ENCODE measurements around the gene NPY4R2.
"Not testable (repeated sequence)": the region's sequence is repeated elsewhere in the genome, so short reads cannot be mapped to it uniquely, and the experiment has no call there.

NPY4R2 gene

DNA sequence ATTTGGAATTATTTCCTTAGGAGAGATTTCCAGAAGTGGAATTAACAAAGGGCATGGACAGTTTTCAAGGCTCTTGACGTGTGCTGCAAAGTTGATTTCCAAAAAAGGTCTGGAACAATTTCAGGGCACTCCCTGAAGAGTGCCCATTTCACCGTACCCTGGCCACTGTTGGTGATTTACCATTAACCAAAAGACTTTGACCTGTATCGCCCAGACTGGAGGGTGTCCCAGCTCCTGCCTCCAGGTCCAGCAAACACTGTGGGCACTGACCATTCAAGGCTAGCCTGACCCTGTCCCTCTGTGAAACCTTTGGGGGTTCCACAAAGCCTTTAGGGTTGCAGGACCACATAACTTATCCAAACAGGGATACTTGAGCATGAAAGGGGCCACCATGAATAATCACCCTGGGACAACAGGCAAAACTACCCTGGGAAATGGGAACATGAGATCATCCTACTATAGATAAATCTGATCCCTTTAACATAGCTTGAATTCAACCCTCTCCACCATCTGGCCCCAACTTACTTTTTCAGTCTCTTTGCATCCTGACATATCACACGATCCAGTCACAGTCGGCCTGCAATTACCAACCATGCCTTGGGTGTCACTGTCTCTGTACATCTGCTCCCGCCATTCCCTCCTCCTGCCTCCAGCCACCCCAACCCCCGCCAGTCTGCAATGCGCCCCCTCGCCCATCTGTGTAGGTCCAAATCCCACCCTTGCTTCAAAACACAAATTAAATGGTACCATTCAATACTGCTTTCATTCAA, 8.9 kb downstream of the NPY4R2 start:
- in situ Hi-C loops (cut with HindIII; ENCODE audit: low pct_ligation_motif_present, low pct_unique_long_range_greater_than_20kb, low sequenced_read_pairs); DNase-seq: not testable (repeated sequence)

DNA sequence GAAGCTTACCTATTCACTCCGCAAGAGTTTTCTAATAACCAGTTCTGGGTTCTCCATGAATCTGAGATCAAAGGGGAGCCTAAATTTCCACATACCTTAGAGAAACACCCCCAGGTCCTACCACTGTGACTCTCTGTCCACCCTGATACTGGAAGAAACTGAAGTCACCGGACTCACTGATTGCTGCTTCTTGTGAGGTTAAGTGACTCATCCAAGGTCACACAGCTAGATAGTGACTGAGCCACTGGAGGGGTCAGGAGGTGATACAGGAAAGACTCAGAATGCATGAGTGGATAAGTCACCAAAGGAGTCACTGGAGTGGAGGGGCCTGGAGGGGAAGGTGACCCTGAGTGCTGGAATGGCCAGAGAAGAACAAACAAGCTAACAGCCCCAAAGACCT, 9.8 kb downstream of the NPY4R2 start:
- in situ Hi-C loops (cut with HindIII; ENCODE audit: low pct_ligation_motif_present, low pct_unique_long_range_greater_than_20kb, low sequenced_read_pairs); DNase-seq: not testable (repeated sequence)

DNA sequence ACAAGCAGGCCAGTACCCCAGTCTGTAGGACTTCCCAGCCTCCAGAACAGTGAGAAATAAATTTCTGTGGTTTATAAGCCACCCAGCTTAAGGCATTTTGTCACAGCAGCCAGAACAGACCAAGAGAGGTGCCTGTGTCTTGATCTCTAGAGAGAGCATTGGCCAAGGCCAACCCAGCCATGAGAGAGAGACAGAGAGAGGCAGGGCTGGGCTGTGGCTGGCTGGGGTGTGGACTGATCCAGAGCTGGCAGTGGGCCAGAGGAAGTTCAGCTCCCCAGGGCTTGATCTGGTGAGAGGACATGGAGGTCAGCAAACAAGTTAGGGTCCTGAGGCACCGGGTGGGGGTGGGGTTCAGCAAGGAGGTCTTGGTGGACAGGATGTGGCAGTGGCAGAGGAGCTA, 14.4 kb downstream of the NPY4R2 start:
- in situ Hi-C loops (cut with HindIII; ENCODE audit: low pct_ligation_motif_present, low pct_unique_long_range_greater_than_20kb, low sequenced_read_pairs); DNase-seq: not testable (repeated sequence)

DNA sequence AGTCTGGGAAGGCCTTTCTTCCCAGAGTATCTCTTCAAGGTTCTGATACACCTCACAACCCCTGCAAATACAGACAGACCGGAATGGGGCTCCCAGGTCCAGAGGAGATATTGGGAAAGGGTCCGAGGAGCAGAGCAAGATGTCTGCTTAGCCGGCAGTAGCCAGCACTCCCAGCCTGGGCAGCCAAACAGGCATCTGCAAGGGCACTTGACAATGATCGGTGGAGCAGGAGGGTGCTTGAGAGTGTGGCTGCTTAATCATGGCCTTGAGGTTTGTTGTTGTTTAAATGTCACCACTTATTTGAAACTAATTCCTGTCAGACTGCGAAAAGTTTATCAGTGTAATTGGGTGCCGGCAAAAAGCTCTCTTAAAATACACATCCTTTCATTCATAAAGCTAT, 15.0 kb downstream of the NPY4R2 start:
- in situ Hi-C loops (cut with HindIII; ENCODE audit: low pct_ligation_motif_present, low pct_unique_long_range_greater_than_20kb, low sequenced_read_pairs): not testable (repeated sequence)

DNA sequence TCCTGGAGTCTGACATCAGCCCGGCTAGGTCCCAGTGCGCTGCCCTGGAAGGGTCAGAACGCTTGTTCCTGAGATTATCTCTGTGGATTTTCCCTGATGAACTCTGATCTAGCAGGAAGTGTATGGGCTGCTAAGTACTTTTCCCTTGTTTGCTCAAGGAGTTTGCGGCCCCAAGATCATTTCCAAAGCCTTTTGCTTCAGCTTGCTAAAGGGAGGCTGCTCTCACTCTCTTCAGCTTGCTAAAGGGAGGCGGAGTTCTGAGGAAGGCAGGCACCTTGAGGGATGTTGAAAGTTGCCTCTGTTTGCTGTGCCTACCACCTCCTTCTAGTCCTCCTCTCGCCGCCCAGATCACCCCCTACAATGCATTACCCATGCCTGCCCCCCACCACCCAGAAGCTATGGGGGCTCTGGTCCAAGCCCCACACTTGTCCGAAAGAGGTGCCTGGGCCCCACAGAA, 18.3 kb downstream of the NPY4R2 start:
- DNase-seq: not testable (repeated sequence)

More for the DNA sequence above, 15.0 kb downstream of the NPY4R2 start:
- not testable (repeated sequence) for DNase-seq

DNA sequence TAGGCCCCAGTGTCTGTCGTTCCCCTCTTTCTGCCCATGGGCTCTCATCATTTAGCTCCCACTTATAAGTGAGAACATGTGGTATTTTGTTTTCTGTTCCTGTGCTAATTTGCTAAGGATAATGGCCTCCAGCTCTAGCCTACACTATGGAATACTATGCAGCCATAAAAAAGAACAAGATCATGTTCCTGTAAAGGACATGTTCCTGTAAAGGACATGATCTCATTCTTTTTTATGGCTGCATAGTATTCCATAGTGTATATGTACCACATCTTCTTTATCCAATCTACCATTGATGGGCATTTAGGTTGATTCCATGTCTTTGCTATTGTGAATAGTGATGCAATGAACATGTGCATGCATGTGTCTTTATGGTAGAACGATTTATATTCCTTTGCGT, 19.2 kb downstream of the NPY4R2 start:
- not testable (repeated sequence) for DNase-seq

More for the DNA sequence above, 18.3 kb downstream of the NPY4R2 start:
- in situ Hi-C loops (cut with HindIII; ENCODE audit: low pct_ligation_motif_present, low pct_unique_long_range_greater_than_20kb, low sequenced_read_pairs): not testable (repeated sequence)

DNA sequence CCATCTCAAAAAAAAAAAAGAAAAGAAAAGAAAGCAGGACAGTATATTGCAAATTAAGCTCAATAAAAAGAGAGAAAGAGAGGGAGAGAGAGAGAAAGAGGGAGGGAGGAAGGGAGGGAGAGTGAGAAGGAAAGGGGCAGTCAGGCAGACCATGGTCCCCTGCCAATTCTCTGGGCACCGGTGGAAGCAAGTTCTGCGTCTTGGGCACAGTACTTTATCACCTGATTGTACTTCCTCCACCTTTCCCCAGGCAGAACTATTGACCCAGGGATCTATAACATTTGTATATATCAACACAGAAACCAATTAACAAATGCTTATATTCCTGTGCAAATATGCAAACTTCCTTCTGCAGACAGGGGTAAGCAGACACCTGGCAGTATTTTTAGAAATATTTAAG, 22.4 kb downstream of the NPY4R2 start:
- DNase-seq; in situ Hi-C loops (cut with HindIII; ENCODE audit: low pct_ligation_motif_present, low pct_unique_long_range_greater_than_20kb, low sequenced_read_pairs): not testable (repeated sequence)

More for the DNA sequence above, 19.2 kb downstream of the NPY4R2 start:
- in situ Hi-C loops (cut with HindIII; ENCODE audit: low pct_ligation_motif_present, low pct_unique_long_range_greater_than_20kb, low sequenced_read_pairs): not testable (repeated sequence)

DNA sequence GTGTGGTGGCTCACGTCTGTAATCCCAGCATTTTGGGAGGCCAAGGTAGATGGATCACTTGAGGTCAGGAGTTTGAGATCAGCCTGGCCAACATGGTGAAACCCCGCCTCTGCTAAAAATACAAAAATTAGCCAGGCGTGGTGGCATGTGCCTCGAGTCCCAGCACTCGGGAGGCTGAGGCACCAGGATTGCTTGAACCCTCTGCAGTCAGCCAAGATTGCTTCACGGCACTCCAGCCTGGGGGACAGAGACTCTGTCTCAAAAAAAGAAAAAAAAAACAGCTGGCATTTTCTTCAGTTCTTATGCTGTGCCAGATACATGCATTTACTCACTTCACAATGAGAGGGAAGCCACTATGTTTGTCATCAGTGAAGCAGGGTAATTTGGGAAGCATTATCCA, 22.9 kb downstream of the NPY4R2 start:
- in situ Hi-C loops (cut with HindIII; ENCODE audit: low pct_ligation_motif_present, low pct_unique_long_range_greater_than_20kb, low sequenced_read_pairs); DNase-seq: not testable (repeated sequence)

DNA sequence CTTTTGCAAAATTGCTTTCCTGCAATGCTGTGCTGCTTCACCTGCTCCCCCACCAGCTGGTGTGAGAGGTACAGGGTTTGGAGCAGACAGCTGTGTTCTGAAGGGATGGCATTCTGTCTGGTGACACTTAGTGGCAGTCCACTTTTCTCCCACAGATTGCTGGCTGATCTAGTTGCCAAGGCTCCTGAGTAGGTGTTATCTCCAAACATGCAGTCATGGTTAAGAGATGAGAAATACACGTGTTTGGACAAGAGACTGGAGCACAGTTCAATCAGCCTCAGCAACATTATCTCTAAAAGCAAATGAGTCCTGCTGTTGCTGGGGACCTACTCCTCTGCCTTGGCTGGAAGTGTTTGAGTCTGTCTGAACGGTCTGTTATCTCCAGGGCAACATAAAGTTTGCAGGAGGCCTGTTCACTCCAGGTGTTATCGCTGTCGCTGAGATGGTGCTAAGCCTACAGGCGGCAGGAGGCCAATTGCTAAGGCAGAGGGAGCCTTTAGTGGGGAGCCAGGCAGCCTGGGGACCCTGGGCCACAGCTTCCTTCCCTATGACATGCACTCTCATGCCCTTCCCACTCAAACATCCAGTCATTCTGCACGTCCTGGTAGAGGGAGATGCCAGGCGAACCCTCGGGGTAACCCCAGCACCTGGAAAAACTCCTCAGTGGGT, 24.0 kb downstream of the NPY4R2 start:
- DNase-seq; in situ Hi-C loops (cut with HindIII; ENCODE audit: low pct_ligation_motif_present, low pct_unique_long_range_greater_than_20kb, low sequenced_read_pairs): not testable (repeated sequence)

DNA sequence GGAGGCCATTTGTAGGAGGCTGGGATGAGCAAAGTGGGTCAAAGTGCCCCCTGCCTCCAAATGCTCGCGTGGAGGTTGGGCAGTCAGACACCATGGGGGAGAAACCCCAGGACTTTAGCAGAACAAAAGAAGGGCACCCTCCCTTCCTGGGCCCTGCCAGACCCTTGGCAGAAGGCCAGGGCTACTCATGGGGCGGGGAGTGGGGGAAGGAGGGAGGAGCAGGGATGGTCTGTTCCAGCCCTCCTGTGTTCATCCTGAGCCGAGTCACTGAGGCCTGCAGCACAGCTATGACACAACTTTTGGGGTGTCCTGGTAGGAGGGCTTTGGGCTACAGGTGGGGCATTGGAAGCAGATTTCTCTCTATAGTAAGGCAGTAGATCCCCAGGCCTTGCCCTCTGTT, 24.9 kb downstream of the NPY4R2 start:
- DNase-seq; in situ Hi-C loops (cut with HindIII; ENCODE audit: low pct_ligation_motif_present, low pct_unique_long_range_greater_than_20kb, low sequenced_read_pairs): not testable (repeated sequence)

DNA sequence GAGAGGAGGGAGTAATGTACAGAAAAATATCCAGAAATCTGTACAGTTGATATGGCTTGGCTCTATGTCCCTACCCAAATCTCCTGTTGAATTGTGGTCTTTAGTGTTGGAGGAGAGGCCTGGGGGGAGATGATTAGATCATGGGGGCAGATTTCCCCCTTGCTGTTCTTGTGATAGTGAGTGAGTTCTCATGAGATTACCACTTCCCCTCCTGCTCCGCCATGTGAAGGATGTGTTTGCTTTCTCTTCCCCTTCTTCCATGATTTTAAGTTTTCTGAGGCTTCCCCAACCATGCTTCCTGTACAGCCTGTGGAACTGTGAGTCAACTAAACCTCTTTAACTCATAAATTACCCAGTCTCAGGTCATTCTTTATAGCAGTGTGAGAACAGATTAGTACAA, 29.0 kb downstream of the NPY4R2 start:
- DNase-seq; in situ Hi-C loops (cut with HindIII; ENCODE audit: low pct_ligation_motif_present, low pct_unique_long_range_greater_than_20kb, low sequenced_read_pairs): not testable (repeated sequence)

DNA sequence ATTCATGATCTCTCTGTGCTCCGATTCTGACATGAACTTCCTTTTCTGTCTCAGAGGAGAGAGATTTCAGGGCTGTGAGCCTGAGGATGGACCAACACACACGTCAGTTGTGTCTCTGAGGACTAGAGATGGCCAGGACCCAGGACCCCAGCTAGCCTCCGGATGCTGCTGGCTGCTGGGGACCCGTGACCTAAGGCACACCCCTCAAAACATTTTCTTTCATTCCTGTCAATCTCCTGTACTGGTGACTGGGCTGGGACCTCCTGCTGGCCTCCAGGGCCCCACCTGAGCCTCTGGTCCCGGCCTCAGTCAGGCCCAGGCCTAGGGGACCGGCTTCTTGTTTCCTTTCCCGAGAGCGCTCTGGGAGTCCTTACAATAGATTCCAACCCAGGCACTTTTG, 38.7 kb downstream of the NPY4R2 start:
- DNase-seq; in situ Hi-C loops (cut with HindIII; ENCODE audit: low pct_ligation_motif_present, low pct_unique_long_range_greater_than_20kb, low sequenced_read_pairs): not testable (repeated sequence)

DNA sequence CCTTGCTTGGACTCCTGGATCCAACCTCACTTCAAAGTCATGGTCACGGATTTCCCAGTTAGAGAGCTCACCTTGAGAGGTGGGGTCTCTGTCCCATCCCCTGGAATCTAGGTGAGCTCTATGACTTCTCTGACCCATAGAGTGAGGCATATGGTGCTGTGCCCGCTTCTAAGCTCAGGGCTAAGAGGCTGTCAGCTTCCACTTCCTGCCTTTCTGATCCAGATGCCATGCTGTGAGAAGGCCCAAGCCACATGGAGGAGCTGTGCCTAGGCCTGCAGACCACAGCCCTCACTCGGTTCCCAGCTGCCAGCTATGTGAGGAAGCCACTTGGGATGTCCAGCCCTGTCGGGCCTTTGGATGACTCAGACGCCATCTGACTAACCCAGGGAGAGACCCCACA, 41.2 kb downstream of the NPY4R2 start:
- DNase-seq; in situ Hi-C loops (cut with HindIII; ENCODE audit: low pct_ligation_motif_present, low pct_unique_long_range_greater_than_20kb, low sequenced_read_pairs): not testable (repeated sequence)

DNA sequence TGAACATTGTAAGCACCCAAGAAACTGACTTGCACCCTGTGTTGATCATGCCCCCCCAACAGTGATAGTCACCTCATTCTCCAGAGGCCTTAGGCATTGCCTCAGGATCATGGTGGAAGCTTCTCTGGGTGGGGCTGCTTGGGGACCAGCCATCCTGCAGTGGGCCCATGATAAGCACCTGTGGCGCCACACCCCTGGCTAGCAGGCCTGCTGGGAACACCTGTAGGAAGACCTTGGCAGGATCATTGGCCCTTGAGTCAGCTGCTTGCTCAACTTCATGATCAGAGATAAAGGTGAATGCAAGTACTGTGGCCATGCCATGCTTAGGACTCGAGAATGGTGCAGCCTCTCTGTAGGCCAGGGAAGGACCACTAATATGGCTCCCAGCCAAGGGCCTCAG, 42.2 kb downstream of the NPY4R2 start:
- in situ Hi-C loops (cut with HindIII; ENCODE audit: low pct_ligation_motif_present, low pct_unique_long_range_greater_than_20kb, low sequenced_read_pairs); DNase-seq: not testable (repeated sequence)

DNA sequence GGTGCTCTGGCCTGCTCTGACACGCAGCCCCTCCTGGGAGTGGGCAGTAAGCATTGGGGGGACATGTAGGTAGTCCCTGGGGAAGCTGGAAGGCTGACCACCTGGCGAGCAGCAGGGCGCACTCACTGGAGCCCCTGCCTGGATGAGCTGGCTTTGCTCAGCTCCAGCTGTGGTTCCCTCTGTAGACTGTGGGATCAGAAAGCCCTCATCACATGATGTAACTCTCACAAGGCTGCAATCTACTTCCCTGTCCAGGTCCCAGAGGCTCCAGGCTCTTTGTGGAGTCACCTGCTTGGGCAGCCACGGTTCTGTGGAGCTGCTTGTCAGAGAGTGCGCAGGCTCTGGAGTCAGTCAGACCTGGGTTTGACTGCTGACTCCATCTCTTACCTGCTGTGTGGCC, 44.3 kb downstream of the NPY4R2 start:
- DNase-seq; in situ Hi-C loops (cut with HindIII; ENCODE audit: low pct_ligation_motif_present, low pct_unique_long_range_greater_than_20kb, low sequenced_read_pairs): not testable (repeated sequence)

DNA sequence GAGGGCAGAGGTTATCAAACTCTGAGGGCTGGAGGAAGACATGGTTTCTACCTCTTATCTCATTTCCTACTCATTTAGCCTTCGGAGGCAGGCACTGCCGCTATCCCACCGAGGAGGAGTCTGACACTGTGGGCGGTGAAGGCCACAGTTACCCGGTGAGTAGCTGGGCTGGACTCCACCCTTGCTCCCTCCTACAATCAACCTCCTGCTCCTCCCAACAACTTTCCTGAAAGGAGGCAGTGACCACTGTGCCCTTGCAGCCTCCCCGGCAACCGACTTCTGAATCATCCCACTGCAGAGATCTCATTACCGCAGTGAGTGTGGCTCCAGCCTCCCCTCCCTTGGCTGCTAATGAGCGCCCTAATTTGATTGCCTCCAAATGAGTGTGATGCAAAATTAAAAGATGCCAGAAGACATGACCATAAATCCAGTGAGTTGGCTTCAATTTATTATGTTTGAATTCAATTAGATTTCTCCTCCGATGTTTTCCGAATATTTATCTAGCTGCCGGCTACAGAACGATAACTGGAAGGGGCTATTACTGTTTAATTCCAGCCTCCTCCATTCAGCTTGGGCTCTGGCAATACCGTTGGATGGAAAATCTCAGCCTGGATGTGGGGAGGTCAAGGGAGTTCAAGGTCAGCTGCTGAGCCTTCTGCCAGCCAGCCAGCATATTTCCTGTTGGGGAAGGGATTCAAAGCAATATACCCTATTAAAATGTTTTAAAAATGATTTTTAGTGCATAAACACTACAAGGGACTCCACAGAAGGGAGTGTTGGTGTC, 46.0 kb downstream of the NPY4R2 start:
- DNase-seq; in situ Hi-C loops (cut with HindIII; ENCODE audit: low pct_ligation_motif_present, low pct_unique_long_range_greater_than_20kb, low sequenced_read_pairs): not testable (repeated sequence)

DNA sequence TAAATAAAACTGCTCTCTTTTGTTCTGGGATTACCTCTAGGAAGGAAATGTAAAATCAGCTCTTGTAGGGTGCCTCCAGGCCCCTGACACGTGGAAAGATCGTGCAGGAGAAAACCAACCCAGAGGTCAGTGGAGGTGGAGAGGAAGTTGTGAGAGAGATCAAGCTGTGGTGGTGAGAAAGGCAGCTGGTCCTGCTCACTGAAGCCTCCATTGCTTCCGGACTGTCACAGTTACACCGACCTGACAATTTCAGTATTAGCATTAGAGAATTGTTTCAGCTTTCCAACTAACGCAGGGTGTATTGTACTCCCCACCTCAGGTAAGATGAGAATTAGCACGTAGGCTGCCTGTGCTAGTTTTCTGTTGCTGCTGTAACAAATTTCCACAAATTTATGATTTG, 50.5 kb downstream of the NPY4R2 start:
- in situ Hi-C loops (cut with HindIII; ENCODE audit: low pct_ligation_motif_present, low pct_unique_long_range_greater_than_20kb, low sequenced_read_pairs); DNase-seq: not testable (repeated sequence)

DNA sequence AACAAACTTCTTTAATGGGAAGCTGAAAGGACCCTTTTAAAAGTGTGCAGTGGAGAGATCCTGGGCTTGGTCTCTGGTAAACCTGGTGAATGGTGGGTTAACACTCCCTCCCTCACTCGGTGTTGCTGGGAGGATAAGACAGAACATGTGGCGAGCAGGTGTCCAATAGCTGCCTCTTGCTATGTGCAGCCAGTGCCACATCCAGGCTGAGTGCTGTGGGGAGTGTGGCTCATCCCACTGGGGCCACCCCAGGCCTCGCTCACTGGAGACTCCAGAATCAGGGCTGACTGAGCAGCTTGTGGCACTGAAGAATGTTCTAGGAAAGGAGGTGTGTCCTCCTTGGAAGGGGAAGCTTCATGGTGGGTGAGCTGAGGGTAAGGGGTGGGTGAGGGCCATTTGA, 51.6 kb downstream of the NPY4R2 start:
- in situ Hi-C loops (cut with HindIII; ENCODE audit: low pct_ligation_motif_present, low pct_unique_long_range_greater_than_20kb, low sequenced_read_pairs); DNase-seq: not testable (repeated sequence)

DNA sequence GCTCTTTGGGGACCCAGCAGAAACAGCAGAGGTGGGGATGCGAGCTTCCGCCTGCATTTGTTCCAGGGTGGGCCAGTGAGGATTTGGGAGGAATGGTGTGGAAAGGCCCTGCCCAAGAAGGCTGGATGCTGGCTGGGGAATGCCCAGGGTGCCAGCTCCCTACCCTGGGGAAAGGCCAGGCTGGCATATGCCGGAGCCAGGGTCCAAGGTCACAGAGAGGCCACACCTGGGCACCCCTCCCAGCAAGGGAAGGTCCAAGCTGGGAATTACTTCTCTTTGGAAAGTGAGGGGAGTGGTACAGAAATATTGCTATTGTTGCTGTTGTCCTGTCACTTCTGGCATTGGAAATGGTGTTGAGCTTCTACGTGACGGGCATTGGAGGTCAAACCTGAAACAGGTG, 53.1 kb downstream of the NPY4R2 start:
- DNase-seq; in situ Hi-C loops (cut with HindIII; ENCODE audit: low pct_ligation_motif_present, low pct_unique_long_range_greater_than_20kb, low sequenced_read_pairs): not testable (repeated sequence)
